VCaP (cell line): ENCODE results near the gene KIF27.
"Not testable (repeated sequence)": the region's sequence is repeated elsewhere in the genome, so short reads cannot be mapped to it uniquely, and the experiment has no call there.

Experiments used
- H3K27ac ChIP-seq: fragments of 450-650 bp; 2 replicates; pipeline ENCODE4 v1.5.1; 2017
- CTCF ChIP-seq: fragments of 450-650 bp; conservative IDR thresholded peaks from 2 replicates; pipeline ENCODE4 v1.5.1; 2017; ENCODE audit warnings: mild to moderate bottlenecking, moderate library complexity

Gene KIF27

GRCh38 chr9:83837070-83837643 lies 84.1 kb downstream of the KIF27 start:
- not testable (repeated sequence) for H3K27ac ChIP-seq
- TF ChIP-seq CTCF, result peak; percentile 38

GRCh38 chr9:83830426-83831071 lies 90.7 kb downstream of the KIF27 start:
- H3K27ac ChIP-seq, result not testable (repeated sequence)

GRCh38 chr9:83824986-83825623 lies 96.1 kb downstream of the KIF27 start:
- H3K27ac ChIP-seq, result not testable (repeated sequence)

- H3K27ac ChIP-seq, result peak within 1 kb of the TSS; percentile 58
These were observed 103.6 kb downstream of the KIF27 start, which contains the start of gene GKAP1 for GRCh38 chr9:83817356-83818278. GKAP1 (minus strand) TSS chr9:83817769; CDS start chr9:83806517, 11,252 bp downstream.

- H3K27ac ChIP-seq, result peak overlapping the region; percentile 58
These were observed 104.2 kb downstream of the KIF27 start for GRCh38 chr9:83817011-83817355.

GRCh38 chr9:83815120-83815519 lies 106.1 kb downstream of the KIF27 start:
- H3K27ac ChIP-seq, result not testable (repeated sequence)

- not testable (repeated sequence) for H3K27ac ChIP-seq
These were observed 112.0 kb downstream of the KIF27 start for GRCh38 chr9:83809213-83809612.

GRCh38 chr9:83804454-83804853 lies 116.8 kb downstream of the KIF27 start:
- not testable (repeated sequence) for H3K27ac ChIP-seq

GRCh38 chr9:83803941-83804340 lies 117.3 kb downstream of the KIF27 start:
- H3K27ac ChIP-seq, result not testable (repeated sequence)

- no peak overlapping the region for H3K27ac ChIP-seq
These were observed 120.8 kb downstream of the KIF27 start for GRCh38 chr9:83800236-83801033.

GRCh38 chr9:83794051-83794450 lies 127.2 kb downstream of the KIF27 start:
- TF ChIP-seq CTCF, result no peak
- H3K27ac ChIP-seq, result no peak overlapping the region

More at GRCh38 chr9:83800236-83801033, 120.8 kb downstream of the KIF27 start:
- TF ChIP-seq CTCF, result no peak
